SK-N-SH treated with all-trans-retinoic acid at 6 μM for 48 hours (cell line): ENCODE measurements around the gene C18orf63.

Experiments
- ATAC-seq: fragments of 200-7000 bp; cut with Tn5 transposase; 3 replicates; pipeline ENCODE4 v1.9.1; 2020; ENCODE audit warnings: mild to moderate bottlenecking, moderate library complexity
- ARNTL ChIP-seq: fragments of 450-650 bp; formaldehyde crosslinking; IDR thresholded peaks from 2 replicates; pipeline ENCODE4 v1.5.0; 2020; ENCODE audit warnings: low read depth, mild to moderate bottlenecking, moderate library complexity, borderline replicate concordance
- BACH2 ChIP-seq: fragments of 250-450 bp; sonication (Bioruptor Pico); IDR thresholded peaks from 2 replicates; pipeline ENCODE4 v1.9.0; 2021; ENCODE audit warnings: mild to moderate bottlenecking, borderline replicate concordance
- CREB5 ChIP-seq: fragments of 250-450 bp; sonication (Bioruptor Pico); IDR thresholded peaks from 2 replicates; pipeline ENCODE4 v1.5.1; 2020; ENCODE audit warnings: low read depth, mild to moderate bottlenecking, moderate library complexity
- CSDC2 ChIP-seq: fragments of 250-450 bp; sonication (Bioruptor Pico); IDR thresholded peaks from 2 replicates; pipeline ENCODE4 v1.5.0; 2020; ENCODE audit warnings: mild to moderate bottlenecking, moderate library complexity
- CSRNP3 ChIP-seq: fragments of 250-450 bp; sonication (Bioruptor Pico); IDR thresholded peaks from 2 replicates; pipeline ENCODE4 v1.5.1; 2021; ENCODE audit warnings: mild to moderate bottlenecking, moderate library complexity
- ESRRG ChIP-seq: fragments of 250-450 bp; sonication (Bioruptor Pico); IDR thresholded peaks from 2 replicates; pipeline ENCODE4 v1.6.1; 2021; ENCODE audit warnings: mild to moderate bottlenecking
- GLIS3 ChIP-seq: fragments of 250-450 bp; sonication (Bioruptor Pico); IDR thresholded peaks from 2 replicates; pipeline ENCODE4 v1.5.0; 2020; ENCODE audit warnings: mild to moderate bottlenecking, moderate library complexity
- ISL1 ChIP-seq: fragments of 250-450 bp; sonication (Bioruptor Pico); IDR thresholded peaks from 2 replicates; pipeline ENCODE4 v2.1.2; 2022; ENCODE audit warnings: mild to moderate bottlenecking, moderate library complexity
- OSR1 ChIP-seq: fragments of 250-450 bp; sonication (Bioruptor Pico); IDR thresholded peaks from 2 replicates; pipeline ENCODE4 v1.8.0; 2022; ENCODE audit warnings: moderate library complexity, mild to moderate bottlenecking, inconsistent platforms
- PATZ1 ChIP-seq: fragments of 250-450 bp; sonication (Bioruptor Pico); IDR thresholded peaks from 2 replicates; pipeline ENCODE4 v1.8.0; 2020; ENCODE audit warnings: mild to moderate bottlenecking, moderate library complexity, borderline replicate concordance
- POU6F1 ChIP-seq: fragments of 250-450 bp; sonication (Bioruptor Pico); IDR thresholded peaks from 2 replicates; pipeline ENCODE4 v1.8.0; 2021; ENCODE audit warnings: low read depth, mild to moderate bottlenecking, moderate library complexity, borderline replicate concordance
- PPARA ChIP-seq: fragments of 250-450 bp; sonication (Bioruptor Pico); IDR thresholded peaks from 2 replicates; pipeline ENCODE4 v1.5.0; 2020; ENCODE audit warnings: mild to moderate bottlenecking, borderline replicate concordance
- SNAI2 ChIP-seq: fragments of 250-450 bp; sonication (Bioruptor Pico); IDR thresholded peaks from 2 replicates; pipeline ENCODE4 v1.5.0; 2020; ENCODE audit warnings: mild to moderate bottlenecking, moderate library complexity
- TCF4 ChIP-seq: fragments of 250-450 bp; sonication (Bioruptor Pico); IDR thresholded peaks from 2 replicates; pipeline ENCODE4 v1.8.0; 2021; ENCODE audit warnings: mild to moderate bottlenecking, moderate library complexity, borderline replicate concordance
- TOX ChIP-seq: fragments of 250-450 bp; sonication (Bioruptor Pico); IDR thresholded peaks from 2 replicates; pipeline ENCODE4 v1.8.0; 2021; ENCODE audit warnings: mild to moderate bottlenecking, moderate library complexity, borderline replicate concordance
- TSHZ2 ChIP-seq: fragments of 250-450 bp; sonication (Bioruptor Pico); IDR thresholded peaks from 2 replicates; pipeline ENCODE4 v1.5.0; 2020; ENCODE audit warnings: mild to moderate bottlenecking, moderate library complexity
- ZFP3 ChIP-seq: fragments of 250-450 bp; sonication (Bioruptor Pico); IDR thresholded peaks from 2 replicates; pipeline ENCODE4 v1.5.0; 2020; ENCODE audit warnings: mild to moderate bottlenecking, moderate library complexity
- ZFP30 ChIP-seq: fragments of 450-650 bp; formaldehyde crosslinking; IDR thresholded peaks from 2 replicates; pipeline ENCODE4 v1.5.0; 2022; ENCODE audit warnings: mild to moderate bottlenecking, moderate library complexity
- ZNF565 ChIP-seq: fragments of 450-650 bp; formaldehyde crosslinking; conservative IDR thresholded peaks from 2 replicates; pipeline ENCODE4 v1.5.0; 2020; ENCODE audit warnings: low read depth, mild to moderate bottlenecking, moderate library complexity
- ZNF70 ChIP-seq: fragments of 450-650 bp; formaldehyde crosslinking; IDR thresholded peaks from 2 replicates; pipeline ENCODE4 v1.5.0; 2020; ENCODE audit warnings: mild to moderate bottlenecking, moderate library complexity

Gene C18orf63

GRCh38 chr18:74315464-74316256 lies at the start of gene C18orf63:
Gene C18orf63, plus strand, starts transcription at chr18:74315839. Its CDS starts 2,027 bp downstream, at chr18:74317866.
- ATAC-seq: no peak
- TF ChIP-seq CSRNP3 (CRISPR knock-in tag): no peak
- no peak for TF ChIP-seq BACH2 (CRISPR knock-in tag)
- no peak for TF ChIP-seq ZNF70

GRCh38 chr18:74266161-74266560 lies 49.5 kb upstream of the C18orf63 start:
- no peak for ATAC-seq
- no peak for TF ChIP-seq GLIS3 (CRISPR knock-in tag)
- TF ChIP-seq TCF4: no peak
- TF ChIP-seq PATZ1: no peak
- TF ChIP-seq TOX: no peak
- TF ChIP-seq, all 23 proteins: peak for 0

GRCh38 chr18:74268175-74268574 lies 47.5 kb upstream of the C18orf63 start:
- no peak for ATAC-seq
- TF ChIP-seq GLIS3 (CRISPR knock-in tag) (no peak), TSHZ2 (no peak), POU6F1 (no peak), BACH2 (CRISPR knock-in tag) (no peak), ISL1 (CRISPR knock-in tag) (no peak), CSRNP3 (CRISPR knock-in tag) (no peak), ESRRG (CRISPR knock-in tag) (no peak), ZFP3 (CRISPR knock-in tag) (no peak), TOX (no peak), OSR1 (CRISPR knock-in tag) (no peak), TCF4 (no peak), PPARA (CRISPR knock-in tag) (no peak), ZNF565 (CRISPR knock-in tag) (no peak), ZFP30 (CRISPR knock-in tag) (no peak), ARNTL (no peak), CREB5 (CRISPR knock-in tag) (no peak), PATZ1 (no peak), CSDC2 (CRISPR knock-in tag) (no peak), SNAI2 (CRISPR knock-in tag) (no peak)
